Activated T-helper 1 cell treated with anti-CD3 and anti-CD28 coated beads, Interleukin-12 subunit alpha, Interleukin-12 subunit beta, Interleukin-2, Interleukin-4 antibody, amounts not matched to agents 30 ng/mL and 10 ng/mL and 1 ng/mL, durations not matched to agents 14 hours and 24 hours and 36 hours (primary cell): Measurements from ENCODE around the gene TMCO2. TPM values are rescaled to one million over a fixed set of nuclear protein-coding genes. Genes with fewer than 3 reads are reported as not detected.

ENCODE experiments used
- DNase-seq: peaks from one replicate; pipeline ENCODE4 v3.0.0; 2021; ENCODE audit warnings: low spot score
- H3K27ac Mint-ChIP-seq: one replicate; pipeline ENCODE4 v1.8.0; 2021; ENCODE audit warnings: mild to moderate bottlenecking, mixed read lengths
- H3K27me3 Mint-ChIP-seq: one replicate; pipeline ENCODE4 v1.8.0; 2022; ENCODE audit warnings: mild to moderate bottlenecking, moderate library complexity, mixed read lengths; ENCODE audit not compliant: insufficient read depth
- H3K36me3 Mint-ChIP-seq: one replicate; pipeline ENCODE4 v1.8.0; 2021; ENCODE audit warnings: low read depth, mixed read lengths
- H3K4me1 Mint-ChIP-seq: one replicate; pipeline ENCODE4 v1.8.0; 2021; ENCODE audit warnings: low read depth, mixed read lengths
- H3K4me3 Mint-ChIP-seq: one replicate; pipeline ENCODE4 v1.8.0; 2021; ENCODE audit warnings: mild to moderate bottlenecking, moderate library complexity, mixed read lengths
- H3K9me3 Mint-ChIP-seq: one replicate; pipeline ENCODE4 v1.8.0; 2021; ENCODE audit warnings: mixed read lengths
- intact Hi-C: fragments of 100-400 bp; cut with micrococcal nuclease; formaldehyde crosslinking; loops from one replicate; pipeline ENCODE4 v1.15.1; 2024
- total RNA-seq: library from RNA; stranded (reverse); gene quantifications from 2 replicates; pipeline ENCODE4 v1.2.3, GENCODE V29; 2022

The TMCO2 gene
- total RNA-seq, 1 donor from 2014 or later, result not detected

GRCh38 chr1:40243351-40243750 lies 4.4 kb upstream of the TMCO2 start:
- DNase-seq, result no peak
- no peak overlapping the region for H3K4me3 Mint-ChIP-seq
- H3K9me3 Mint-ChIP-seq, result no peaks in the 10 kb centered on the region
- peaks cover 64% of the 10 kb centered on the region for H3K4me1 Mint-ChIP-seq
- H3K27ac Mint-ChIP-seq, result no peak overlapping the region
- intact Hi-C loops, result loop anchor here (5.0 kb wide), 3 partner anchors 81 to 159 kb away; partner anchors contain the start of genes PPT1 and RLF
- no peaks in the 10 kb centered on the region for H3K27me3 Mint-ChIP-seq
- H3K36me3 Mint-ChIP-seq, result peaks cover 27% of the 10 kb centered on the region

GRCh38 chr1:40244138-40244744 lies 3.5 kb upstream of the TMCO2 start:
- peaks cover 56% of the 10 kb centered on the region for H3K4me1 Mint-ChIP-seq
- H3K27me3 Mint-ChIP-seq, result no peaks in the 10 kb centered on the region
- no peak for DNase-seq
- intact Hi-C loops, result loop anchor here (5.0 kb wide), 3 partner anchors 82 to 158 kb away; partner anchors contain the start of genes PPT1 and RLF
- no peak overlapping the region for H3K27ac Mint-ChIP-seq
- no peak overlapping the region for H3K4me3 Mint-ChIP-seq
- H3K36me3 Mint-ChIP-seq, result peaks cover 18% of the 10 kb centered on the region
- no peaks in the 10 kb centered on the region for H3K9me3 Mint-ChIP-seq

DNA sequence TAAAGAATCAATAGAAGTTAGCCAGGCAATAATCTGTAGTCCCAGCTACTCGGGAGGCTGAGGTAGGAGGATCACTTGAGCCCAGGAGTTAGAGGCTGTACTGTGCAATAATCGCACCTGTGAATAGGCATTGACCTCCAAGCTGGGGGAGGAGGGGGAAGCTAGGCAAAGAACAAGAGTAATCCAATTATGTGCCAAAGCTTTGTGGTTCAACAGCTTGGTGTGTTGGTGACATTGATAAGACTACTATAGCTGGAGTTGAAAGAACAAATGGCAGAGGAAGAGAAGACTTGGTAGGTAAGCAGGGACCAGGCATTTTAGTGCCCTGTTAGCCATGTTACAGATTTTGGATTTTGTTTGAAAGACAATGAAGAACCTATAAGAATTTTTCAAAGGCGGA lies 2.1 kb upstream of the TMCO2 start:
- Mint-ChIP-seq H3K9me3 (no peaks in the 10 kb centered on the region), H3K4me1 (peaks cover 41% of the 10 kb centered on the region), H3K27me3 (no peaks in the 10 kb centered on the region), H3K4me3 (no peak overlapping the region), H3K36me3 (peaks cover 5% of the 10 kb centered on the region), H3K27ac (no peak overlapping the region)
- intact Hi-C loops, result no loop called here
- no peak for DNase-seq

DNA sequence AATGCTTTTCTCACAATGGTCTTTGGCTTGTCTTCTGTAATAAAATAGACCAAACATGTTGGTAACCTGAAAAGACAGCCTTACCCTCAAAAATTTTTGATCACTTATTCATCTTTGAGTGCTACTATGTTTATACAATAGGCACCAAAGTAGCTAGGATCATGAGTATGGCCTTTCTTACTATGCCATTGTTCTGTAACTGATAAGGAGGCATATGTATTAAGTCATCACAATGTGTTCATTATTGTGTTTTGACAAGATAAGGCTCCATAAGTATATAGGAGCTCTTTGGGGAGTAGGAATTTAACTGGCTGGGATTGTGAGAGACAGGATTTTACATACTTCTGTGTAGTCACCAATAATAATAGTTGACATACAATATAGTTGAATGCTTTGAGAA lies 675 bp downstream of the TMCO2 start:
- peaks cover 39% of the 10 kb centered on the region for H3K4me1 Mint-ChIP-seq
- no peaks in the 10 kb centered on the region for H3K9me3 Mint-ChIP-seq
- no peak overlapping the region for H3K4me3 Mint-ChIP-seq
- peaks cover 3% of the 10 kb centered on the region for H3K36me3 Mint-ChIP-seq
- DNase-seq, result no peak
- no peak overlapping the region for H3K27ac Mint-ChIP-seq
- intact Hi-C loops, result no loop called here
- no peaks in the 10 kb centered on the region for H3K27me3 Mint-ChIP-seq

DNA sequence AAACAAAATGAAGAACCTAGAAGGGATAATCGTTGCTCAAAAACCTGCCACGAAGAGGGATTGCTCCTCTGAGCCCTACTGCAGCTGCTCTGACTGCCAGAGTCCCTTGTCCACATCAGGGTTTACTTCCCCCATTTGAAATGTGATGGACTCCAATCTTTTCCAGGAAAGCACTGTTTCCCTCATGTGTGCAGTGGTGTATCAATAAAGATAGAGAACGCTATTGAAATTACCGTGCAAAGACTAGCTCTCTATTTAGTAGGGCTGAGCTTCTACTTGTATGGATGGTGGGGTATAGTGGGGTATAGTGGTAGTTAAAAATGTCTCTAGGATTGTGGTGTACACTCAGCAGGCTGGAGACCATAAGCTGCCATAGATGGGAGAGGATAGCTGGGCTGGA lies 3.7 kb downstream of the TMCO2 start:
- no peak for DNase-seq
- Mint-ChIP-seq H3K9me3 (no peaks in the 10 kb centered on the region), H3K27ac (no peak overlapping the region), H3K36me3 (peaks cover 5% of the 10 kb centered on the region), H3K4me1 (peaks cover 31% of the 10 kb centered on the region), H3K27me3 (no peaks in the 10 kb centered on the region), H3K4me3 (no peak overlapping the region)
- intact Hi-C loops, result no loop called here

- DNase-seq, result no peak
- H3K27me3 Mint-ChIP-seq, result no peaks in the 10 kb centered on the region
- intact Hi-C loops, result no loop called here
- peaks cover 7% of the 10 kb centered on the region for H3K36me3 Mint-ChIP-seq
- no peaks in the 10 kb centered on the region for H3K9me3 Mint-ChIP-seq
- H3K4me1 Mint-ChIP-seq, result peaks cover 33% of the 10 kb centered on the region
- no peak overlapping the region for H3K4me3 Mint-ChIP-seq
- H3K27ac Mint-ChIP-seq, result no peak overlapping the region
Measured at GRCh38 chr1:40252601-40253000, 4.9 kb downstream of the TMCO2 start.

DNA sequence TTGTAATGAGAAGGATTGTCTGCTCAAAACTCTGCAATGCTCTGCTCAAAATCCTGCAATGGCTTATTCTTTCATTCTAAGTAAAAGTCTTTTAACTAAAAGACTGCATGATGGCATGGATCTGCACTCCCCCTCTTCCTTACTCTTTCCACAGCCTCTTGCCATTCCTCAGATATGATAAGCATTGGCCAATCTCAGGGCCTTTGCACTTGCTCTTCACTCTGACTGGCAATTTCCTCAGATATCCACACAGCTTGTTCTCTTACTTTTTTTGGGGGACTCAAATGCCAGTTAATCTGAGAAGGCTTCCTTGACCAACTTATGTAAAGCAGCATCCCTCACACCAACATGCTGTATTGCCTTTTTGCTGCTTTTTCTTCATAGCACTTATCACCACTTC lies 7.5 kb downstream of the TMCO2 start:
- peaks cover 41% of the 10 kb centered on the region for H3K4me1 Mint-ChIP-seq

GRCh38 chr1:40256401-40257084 lies 8.8 kb downstream of the TMCO2 start:
- peaks cover 46% of the 10 kb centered on the region for H3K4me1 Mint-ChIP-seq

More for the DNA sequence above, 7.5 kb downstream of the TMCO2 start:
- DNase-seq, result no peak
- Mint-ChIP-seq H3K36me3 (peaks cover 11% of the 10 kb centered on the region), H3K27ac (no peak overlapping the region), H3K4me3 (no peak overlapping the region), H3K27me3 (no peaks in the 10 kb centered on the region), H3K9me3 (no peaks in the 10 kb centered on the region)
- intact Hi-C loops, result loop anchor here (5.0 kb wide), 3 partner anchors 198 to 437 kb away; partner anchors contain the start of genes MFSD2A and NFYC

GRCh38 chr1:40257313-40257687 lies 9.6 kb downstream of the TMCO2 start:
- Mint-ChIP-seq H3K9me3 (no peaks in the 10 kb centered on the region), H3K27me3 (no peaks in the 10 kb centered on the region), H3K4me1 (peaks cover 49% of the 10 kb centered on the region), H3K4me3 (peak overlapping the region; percentile 96), H3K36me3 (peaks cover 31% of the 10 kb centered on the region), H3K27ac (peak overlapping the region; percentile 99)
- intact Hi-C loops, result loop anchor here (1.0 to 5.0 kb wide), 8 partner anchors 16 to 435 kb away; partner anchors contain the start of genes MFSD2A and NFYC
- DNase-seq, result no peak

More at GRCh38 chr1:40256401-40257084, 8.8 kb downstream of the TMCO2 start:
- Mint-ChIP-seq H3K4me3 (peak overlapping the region; percentile 96), H3K36me3 (peaks cover 24% of the 10 kb centered on the region), H3K27ac (peak overlapping the region; percentile 68), H3K9me3 (no peaks in the 10 kb centered on the region), H3K27me3 (no peaks in the 10 kb centered on the region)
- intact Hi-C loops, result loop anchor here (1.0 to 5.0 kb wide), 8 partner anchors 15 to 436 kb away; partner anchors contain the start of genes MFSD2A and NFYC
- no peak for DNase-seq

GRCh38 chr1:40257688-40258444 lies 10.1 kb downstream of the TMCO2 start, which contains the start of gene ZMPSTE24:
TSS of gene ZMPSTE24 (plus strand) at chr1:40258236. CDS start at chr1:40258272, 36 bp downstream.
- intact Hi-C loops, result loop anchor here (1.0 to 5.0 kb wide), 15 partner anchors 12 to 434 kb away; partner anchors contain the start of genes CAP1, MFSD2A, NFYC and RLF
- Mint-ChIP-seq H3K36me3 (peaks cover 35% of the 10 kb centered on the region), H3K9me3 (no peaks in the 10 kb centered on the region), H3K4me3 (peak within 1 kb of the TSS; percentile 96), H3K27ac (peak within 1 kb of the TSS; percentile 99), H3K27me3 (no peaks in the 10 kb centered on the region), H3K4me1 (peaks cover 55% of the 10 kb centered on the region)
- peak; percentile 94 for DNase-seq

- H3K27ac Mint-ChIP-seq, result peak overlapping the region; percentile 99
- no peaks in the 10 kb centered on the region for H3K27me3 Mint-ChIP-seq
- peaks cover 38% of the 10 kb centered on the region for H3K36me3 Mint-ChIP-seq
- peaks cover 60% of the 10 kb centered on the region for H3K4me1 Mint-ChIP-seq
- H3K4me3 Mint-ChIP-seq, result peak overlapping the region; percentile 96
- no peak for DNase-seq
- no peaks in the 10 kb centered on the region for H3K9me3 Mint-ChIP-seq
- intact Hi-C loops, result loop anchor here (1.0 to 5.0 kb wide), 10 partner anchors 12 to 434 kb away; partner anchors contain the start of genes CAP1, MFSD2A, NFYC and RLF
Measured at GRCh38 chr1:40258445-40258769, 10.7 kb downstream of the TMCO2 start.

DNA sequence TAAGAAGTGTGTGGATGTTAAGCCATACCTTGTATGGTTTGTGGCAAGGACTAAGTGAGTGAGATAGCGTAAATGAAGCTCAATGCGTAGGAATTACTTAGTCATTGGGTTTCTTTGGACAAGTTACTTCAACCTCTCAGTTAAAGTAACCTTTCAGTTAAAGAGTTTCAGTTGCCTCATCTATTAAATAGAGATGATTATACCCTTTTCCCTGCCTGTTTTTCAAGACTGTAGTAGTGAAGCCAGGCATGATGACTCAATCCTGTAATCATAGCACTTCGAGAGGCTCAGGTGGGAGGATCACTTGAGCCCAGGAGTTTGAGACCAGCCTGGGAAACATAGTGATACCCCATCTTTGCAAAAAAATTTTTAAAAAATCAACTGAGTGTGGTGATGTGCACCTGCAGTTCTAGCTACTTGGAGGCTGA lies 16.6 kb downstream of the TMCO2 start:
- H3K27ac Mint-ChIP-seq, result peak overlapping the region; percentile 88
- no peaks in the 10 kb centered on the region for H3K9me3 Mint-ChIP-seq
- no peak for DNase-seq
- H3K4me1 Mint-ChIP-seq, result peaks cover 53% of the 10 kb centered on the region
- intact Hi-C loops, result loop anchor here (1.0 to 2.0 kb wide), 6 partner anchors 23 to 121 kb away; no protein-coding TSS in a partner anchor
- peaks cover 54% of the 10 kb centered on the region for H3K36me3 Mint-ChIP-seq
- H3K4me3 Mint-ChIP-seq, result peak overlapping the region; percentile 58
- H3K27me3 Mint-ChIP-seq, result no peaks in the 10 kb centered on the region
